Neutrophil (primary cell): ENCODE data around the gene FAM241B.

Source experiments
- H3K27ac ChIP-seq: fragments of 200-600 bp; sonication (generic); 2 replicates; pipeline ENCODE4 v1.5.1; 2016; ENCODE audit warnings: mild to moderate bottlenecking, moderate library complexity
- H3K27me3 ChIP-seq: fragments of 200-600 bp; sonication (generic); 2 replicates; pipeline ENCODE4 v1.6.0; 2016; ENCODE audit warnings: mild to moderate bottlenecking
- H3K36me3 ChIP-seq: fragments of 200-600 bp; sonication (generic); 2 replicates; pipeline ENCODE4 v1.5.1; 2017
- H3K4me1 ChIP-seq, 2 experiments: fragments of 200-600 bp in 1 of 2; sonication (generic) in 1 of 2; 1 replicate in 1 of 2; 2 replicates in 1 of 2; pipeline versions ENCODE4 v1.5.1 to v1.6.1; 2013 to 2016; ENCODE audit warnings: low read depth in 1 of 2, low read length in 1 of 2, mild to moderate bottlenecking in 1 of 2, moderate library complexity in 1 of 2; ENCODE audit not compliant: control insufficient read depth in 1 of 2, insufficient read depth in 1 of 2
- H3K4me3 ChIP-seq, 2 experiments: fragments of 200-600 bp in 1 of 2; sonication (generic) in 1 of 2; 1 replicate in 1 of 2; 2 replicates in 1 of 2; pipeline ENCODE4 v1.5.1; 2013 to 2016; ENCODE audit warnings: low read depth in 1 of 2, low read length in 1 of 2, mild to moderate bottlenecking in 1 of 2, moderate library complexity in 1 of 2
- H3K9me3 ChIP-seq: fragments of 200-600 bp; sonication (generic); 2 replicates; pipeline ENCODE4 v1.5.1; 2016
- CTCF ChIP-seq: fragments of 200-600 bp; sonication (generic); IDR thresholded peaks from 2 replicates; pipeline ENCODE4 v1.5.1; 2016; ENCODE audit warnings: antibody characterized with exemption

FAM241B gene

GRCh38 chr10:69649786-69650550 lies 19.9 kb downstream of the FAM241B start:
- no peak overlapping the region for H3K27ac ChIP-seq
- H3K4me1 ChIP-seq, result no peaks in the 10 kb centered on the region
- H3K4me3 ChIP-seq, result no peak overlapping the region
- H3K9me3 ChIP-seq, result no peaks in the 10 kb centered on the region
- H3K36me3 ChIP-seq, result no peaks in the 10 kb centered on the region
- H3K27me3 ChIP-seq, result peaks cover 31% of the 10 kb centered on the region
- no peak for TF ChIP-seq CTCF

- TF ChIP-seq CTCF, result no peak
- Histone ChIP-seq H3K36me3 (no peaks in the 10 kb centered on the region), H3K27ac (no peak overlapping the region)
Observed at GRCh38 chr10:69650589-69651261, 20.7 kb downstream of the FAM241B start.

GRCh38 chr10:69651362-69651761 lies 21.3 kb downstream of the FAM241B start:
- H3K9me3 ChIP-seq, result no peaks in the 10 kb centered on the region
- no peak overlapping the region for H3K27ac ChIP-seq
- H3K27me3 ChIP-seq, result peaks cover 35% of the 10 kb centered on the region
- TF ChIP-seq CTCF, result no peak
- no peaks in the 10 kb centered on the region for H3K36me3 ChIP-seq
- no peak overlapping the region for H3K4me3 ChIP-seq
- no peaks in the 10 kb centered on the region for H3K4me1 ChIP-seq

More at GRCh38 chr10:69650589-69651261, 20.7 kb downstream of the FAM241B start:
- H3K9me3 ChIP-seq, result no peaks in the 10 kb centered on the region
- H3K4me3 ChIP-seq, result no peak overlapping the region
- peaks cover 31% of the 10 kb centered on the region for H3K27me3 ChIP-seq
- no peaks in the 10 kb centered on the region for H3K4me1 ChIP-seq

GRCh38 chr10:69652111-69652856 lies 22.2 kb downstream of the FAM241B start:
- no peak for TF ChIP-seq CTCF
- H3K9me3 ChIP-seq, result no peaks in the 10 kb centered on the region
- no peak overlapping the region for H3K27ac ChIP-seq
- H3K36me3 ChIP-seq, result no peaks in the 10 kb centered on the region
- H3K4me1 ChIP-seq, result no peaks in the 10 kb centered on the region
- peaks cover 44% of the 10 kb centered on the region for H3K27me3 ChIP-seq
- no peak overlapping the region for H3K4me3 ChIP-seq

GRCh38 chr10:69652857-69653199 lies 22.8 kb downstream of the FAM241B start:
- TF ChIP-seq CTCF, result no peak
- Histone ChIP-seq H3K27ac (no peak overlapping the region), H3K4me3 (no peak overlapping the region), H3K9me3 (no peaks in the 10 kb centered on the region), H3K4me1 (no peaks in the 10 kb centered on the region), H3K27me3 (peaks cover 49% of the 10 kb centered on the region), H3K36me3 (no peaks in the 10 kb centered on the region)
